ENCODE measurements around the gene HNRNPC.
"Not testable (repeated sequence)": the region's sequence is repeated elsewhere in the genome, so short reads cannot be mapped to it uniquely, and the experiment has no call there.

The HNRNPC gene

DNA sequence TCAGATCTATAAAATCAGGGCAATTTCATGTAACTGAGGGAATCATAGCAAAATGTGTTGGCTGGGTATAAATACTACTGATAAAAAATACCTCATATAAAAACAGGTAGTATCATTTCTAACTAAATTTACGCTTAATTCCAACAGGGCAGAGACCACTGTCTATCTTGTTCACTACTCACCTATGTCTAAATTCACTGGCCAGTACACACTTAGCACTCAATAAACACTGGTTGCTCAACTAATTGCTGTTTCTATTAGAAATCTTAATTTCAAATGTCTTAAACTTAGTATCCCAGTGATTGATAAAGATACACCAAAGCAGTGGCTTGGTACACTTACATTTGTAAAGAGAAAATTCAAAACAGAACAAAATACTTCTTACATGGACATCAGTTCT lies 55.6 kb downstream of the HNRNPC start:
- no peak for DNase-seq (ENCODE audit: low read depth in 1 of 2, low spot score in 1 of 2)

GRCh38 chr14:21212824-21213223 lies 56.4 kb downstream of the HNRNPC start:
- DNase-seq (ENCODE audit: low read depth in 1 of 2, low spot score in 1 of 2), result not testable (repeated sequence)

DNA sequence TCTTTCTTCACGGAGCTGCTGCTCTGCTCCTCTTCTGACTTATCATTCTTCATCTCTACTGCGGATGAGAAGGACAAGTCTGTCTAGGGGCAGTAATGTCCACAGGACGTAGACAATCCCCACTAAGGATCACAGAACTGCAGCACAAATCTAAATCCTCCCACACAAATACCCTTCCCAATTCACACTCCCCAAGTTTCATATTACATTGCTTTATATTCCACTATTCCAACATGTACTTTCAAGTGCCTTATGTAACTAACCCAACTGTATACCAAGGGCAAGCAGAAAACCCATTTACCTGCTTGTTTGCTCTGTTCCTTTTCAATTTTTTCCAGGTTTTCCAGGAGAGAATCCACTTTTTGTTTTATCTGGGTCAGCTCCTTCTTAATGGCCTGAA lies 57.7 kb downstream of the HNRNPC start:
- no peak for DNase-seq (ENCODE audit: low read depth in 1 of 2, low spot score in 1 of 2)

- DNase-seq (ENCODE audit: low read depth in 1 of 2, low spot score in 1 of 2), result no peak
Observed at GRCh38 chr14:21210023-21210422, 59.2 kb downstream of the HNRNPC start.

DNA sequence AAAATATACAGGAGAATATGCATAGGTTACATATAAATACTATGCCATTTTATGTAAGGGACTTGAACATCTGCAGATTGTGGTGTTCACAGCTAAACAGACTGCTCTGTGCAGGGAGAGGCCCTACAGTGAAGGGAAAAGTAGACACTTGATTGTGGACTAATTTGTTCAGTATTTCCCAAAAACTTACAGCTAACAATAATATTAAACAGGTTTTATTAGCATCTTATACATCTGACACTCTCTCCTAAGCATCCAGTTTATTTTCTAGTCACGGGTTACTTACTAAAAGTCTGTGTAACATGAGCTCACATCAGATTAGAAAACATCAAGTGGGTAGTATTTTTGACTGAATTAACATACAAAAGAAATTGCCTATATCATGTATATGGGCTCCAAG lies 60.1 kb downstream of the HNRNPC start:
- DNase-seq (ENCODE audit: low read depth in 1 of 2, low spot score in 1 of 2), result no peak

GRCh38 chr14:21208554-21208953 lies 60.7 kb downstream of the HNRNPC start:
- no peak for DNase-seq (ENCODE audit: low read depth in 1 of 2, low spot score in 1 of 2)

DNA sequence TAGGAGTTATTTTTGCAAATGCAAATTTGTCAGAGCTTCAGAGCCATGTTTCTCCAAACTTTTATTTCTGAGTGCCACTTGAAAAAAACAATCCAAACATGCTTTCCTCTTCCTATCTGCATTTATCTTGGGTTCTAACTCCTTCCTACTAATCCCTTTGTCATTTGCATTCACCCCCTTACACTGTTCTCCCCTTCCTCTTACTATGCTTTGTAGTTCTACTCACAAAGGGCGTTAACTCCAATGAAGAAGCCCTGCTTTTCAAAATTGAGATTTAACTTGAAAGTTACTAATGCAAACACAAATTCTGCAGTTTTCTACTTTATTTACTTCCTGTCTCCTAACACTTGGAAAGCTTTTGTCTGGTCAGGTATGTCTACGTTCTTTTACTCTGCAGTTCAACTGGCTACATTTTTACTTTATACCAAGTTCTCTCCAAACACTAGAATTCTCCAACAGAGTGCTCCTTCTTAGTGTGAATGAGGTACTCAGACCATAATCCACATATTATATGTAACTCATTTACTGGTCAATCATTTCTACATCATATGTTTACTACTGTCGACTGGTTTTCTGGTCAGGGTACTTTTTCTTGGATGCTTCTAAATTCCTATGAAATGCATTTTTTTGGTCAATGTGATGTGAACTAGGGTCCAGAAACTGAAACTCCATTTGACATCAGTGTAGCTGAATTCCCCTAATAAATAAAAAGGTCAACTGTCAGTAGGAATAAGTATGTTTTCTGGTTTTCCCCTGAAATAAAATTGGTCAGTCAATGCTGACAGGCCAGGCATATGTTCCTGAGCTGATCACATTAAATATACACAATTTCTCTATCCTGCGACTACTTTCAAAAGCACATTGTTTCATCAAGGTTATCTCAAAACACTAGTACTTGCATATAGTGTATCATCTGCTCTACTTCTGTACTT lies 62.2 kb downstream of the HNRNPC start:
- DNase-seq (ENCODE audit: low read depth in 1 of 2, low spot score in 1 of 2), result no peak

DNA sequence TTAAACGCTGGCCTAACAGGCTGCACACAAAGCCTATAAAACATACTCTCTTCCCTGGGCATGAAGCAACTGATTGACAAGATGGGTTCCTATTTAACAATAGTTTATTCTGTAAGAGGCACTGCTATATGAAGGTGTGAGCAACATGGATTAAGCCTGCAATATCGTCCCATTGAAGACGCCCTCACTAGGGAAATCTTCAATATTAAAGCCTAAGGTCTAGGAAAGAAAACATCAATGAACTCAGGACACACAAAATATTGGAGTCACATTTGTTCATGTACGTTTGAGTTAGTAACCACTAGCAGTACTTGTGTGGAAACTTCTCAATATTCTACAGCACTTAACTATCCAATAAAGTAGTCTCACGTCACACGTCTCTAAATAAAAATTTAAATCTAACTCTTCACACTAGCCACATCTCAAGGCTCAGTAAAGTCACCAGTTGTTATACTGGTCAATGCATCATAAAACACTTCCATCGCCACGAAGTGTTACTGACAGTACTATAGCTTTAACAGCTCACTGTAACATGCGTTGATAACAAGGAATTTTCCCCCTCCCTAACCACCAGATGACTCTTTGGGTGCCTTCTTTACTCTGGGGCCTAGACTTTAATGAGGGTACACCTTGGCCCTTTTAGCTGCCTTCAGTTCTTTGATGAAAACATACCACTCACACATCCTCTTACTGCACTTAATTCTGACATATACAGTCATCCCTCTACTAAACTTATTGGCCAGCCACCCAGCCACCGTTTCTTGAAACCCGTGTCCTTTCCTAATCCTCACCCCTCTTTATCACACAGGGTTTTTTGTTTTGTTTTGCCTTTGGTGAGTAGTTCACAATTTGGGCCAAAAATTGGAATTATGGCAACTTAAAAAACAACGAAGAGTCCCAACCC lies 63.3 kb downstream of the HNRNPC start:
- DNase-seq (ENCODE audit: low read depth in 1 of 2, low spot score in 1 of 2), result no peak

DNA sequence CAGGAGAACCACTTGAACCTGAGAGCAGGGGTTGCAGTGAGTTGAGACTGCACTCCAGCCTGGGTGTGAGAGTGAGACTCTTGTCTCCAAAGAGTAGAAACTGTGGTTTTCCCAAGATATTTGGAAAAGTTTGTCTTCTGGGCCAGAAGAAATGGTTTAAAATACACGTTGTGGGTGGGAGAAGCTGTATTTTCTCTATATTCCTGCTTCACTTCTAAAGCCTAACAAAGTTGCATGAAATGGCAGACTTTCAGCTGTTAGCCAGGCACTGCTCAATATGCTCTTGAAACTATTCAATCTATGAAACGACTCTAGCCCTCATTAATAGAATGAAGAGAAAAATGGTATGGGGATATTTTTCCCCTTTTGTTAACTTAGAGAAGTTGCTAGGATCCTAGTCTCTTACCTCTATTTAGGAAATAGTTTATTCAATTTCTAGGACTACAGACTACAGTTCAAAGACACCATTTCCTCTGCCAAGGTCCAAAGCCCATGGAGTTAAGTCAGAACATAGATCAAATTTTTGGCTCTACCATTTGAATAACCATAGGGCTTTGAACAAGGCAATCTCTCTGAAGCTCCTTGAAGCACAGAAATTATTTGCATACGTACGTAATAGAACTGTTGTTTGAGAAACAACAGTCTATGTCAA lies 64.1 kb downstream of the HNRNPC start:
- no peak for DNase-seq (ENCODE audit: low read depth in 1 of 2, low spot score in 1 of 2)

GRCh38 chr14:21204167-21205025 lies 64.8 kb downstream of the HNRNPC start:
- DNase-seq (ENCODE audit: low read depth in 1 of 2, low spot score in 1 of 2), result no peak

GRCh38 chr14:21203470-21204166 lies 65.6 kb downstream of the HNRNPC start:
- no peak for DNase-seq (ENCODE audit: low read depth in 1 of 2, low spot score in 1 of 2)

DNA sequence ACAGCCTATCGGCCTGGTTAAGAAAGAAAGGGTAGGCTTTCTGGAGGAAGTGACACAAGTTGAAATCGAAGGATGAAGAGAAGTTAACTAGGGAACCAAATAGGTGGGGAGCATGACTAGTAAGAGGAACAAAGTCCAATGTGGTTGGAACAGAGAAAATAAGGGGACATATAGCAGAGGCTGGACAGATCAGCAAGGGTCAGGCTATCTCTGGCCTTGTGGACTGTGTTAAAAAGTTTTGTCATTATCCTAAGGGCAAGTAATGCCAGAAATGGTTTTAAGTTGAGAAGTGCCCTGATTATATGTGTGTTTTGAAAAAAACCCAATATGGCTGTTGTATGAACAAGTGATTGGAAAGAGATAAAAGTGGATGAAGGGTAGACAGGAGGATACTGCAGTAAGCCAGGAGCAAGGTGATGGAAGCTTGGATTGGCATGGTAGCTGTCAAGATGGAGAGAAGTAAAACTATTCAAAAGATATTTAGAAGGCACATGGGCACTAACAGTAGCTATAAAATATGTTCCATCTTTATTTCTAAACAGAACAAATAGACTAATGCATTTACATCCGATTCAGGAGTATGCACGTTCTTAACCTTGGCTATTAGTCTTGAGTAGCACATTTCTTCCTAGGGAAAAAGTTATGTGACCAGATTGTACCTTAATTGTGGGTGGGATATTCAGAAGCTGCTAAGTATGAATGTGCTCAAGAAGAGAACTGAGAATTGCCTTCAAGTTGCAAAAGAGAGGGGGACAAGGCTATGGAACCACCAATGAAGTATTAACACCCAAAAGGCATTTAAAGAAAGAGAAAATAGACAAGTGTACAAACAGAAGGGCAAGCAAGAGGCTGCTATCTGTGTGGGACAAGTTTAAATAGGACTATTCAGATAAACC lies 66.5 kb downstream of the HNRNPC start:
- DNase-seq (ENCODE audit: low read depth in 1 of 2, low spot score in 1 of 2), result no peak

GRCh38 chr14:21201732-21202462 lies 67.3 kb downstream of the HNRNPC start:
- DNase-seq (ENCODE audit: low read depth in 1 of 2, low spot score in 1 of 2), result no peak

DNA sequence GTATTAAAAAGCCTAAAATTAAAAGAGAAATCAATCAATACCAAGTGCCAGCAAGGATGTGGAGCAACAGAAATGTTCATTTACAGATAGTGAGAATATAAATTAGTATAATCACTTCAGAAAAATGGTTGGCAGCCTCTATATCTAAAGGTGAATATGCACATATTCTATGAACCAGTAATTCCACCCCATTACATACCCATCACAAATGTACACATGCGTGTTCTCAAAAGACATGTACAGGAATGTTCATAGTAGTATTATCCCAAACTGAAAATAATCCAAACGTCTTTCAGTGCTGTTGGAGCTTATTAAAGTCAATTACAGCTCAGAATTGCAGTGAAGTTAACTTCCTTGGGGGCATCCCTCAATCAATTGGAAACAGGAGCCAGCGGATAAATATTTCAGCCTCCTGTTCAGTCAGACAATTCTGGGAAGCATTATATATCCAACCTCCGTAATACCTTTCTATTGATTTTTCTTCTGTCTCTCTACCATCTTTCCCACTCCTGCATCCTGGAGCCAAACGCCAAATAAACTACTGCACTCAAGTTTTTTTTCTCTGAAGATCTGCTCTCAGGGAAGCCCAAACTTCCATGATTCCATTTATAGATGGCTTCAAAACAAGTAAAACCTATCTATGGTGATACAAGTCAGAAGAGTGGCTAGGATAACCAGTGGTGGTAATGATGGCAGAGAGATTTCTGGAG lies 68.3 kb downstream of the HNRNPC start:
- DNase-seq (ENCODE audit: low read depth in 1 of 2, low spot score in 1 of 2), result no peak

- no peak for DNase-seq (ENCODE audit: low read depth in 1 of 2, low spot score in 1 of 2)
Observed at GRCh38 chr14:21199611-21200560, 69.4 kb downstream of the HNRNPC start.

DNA sequence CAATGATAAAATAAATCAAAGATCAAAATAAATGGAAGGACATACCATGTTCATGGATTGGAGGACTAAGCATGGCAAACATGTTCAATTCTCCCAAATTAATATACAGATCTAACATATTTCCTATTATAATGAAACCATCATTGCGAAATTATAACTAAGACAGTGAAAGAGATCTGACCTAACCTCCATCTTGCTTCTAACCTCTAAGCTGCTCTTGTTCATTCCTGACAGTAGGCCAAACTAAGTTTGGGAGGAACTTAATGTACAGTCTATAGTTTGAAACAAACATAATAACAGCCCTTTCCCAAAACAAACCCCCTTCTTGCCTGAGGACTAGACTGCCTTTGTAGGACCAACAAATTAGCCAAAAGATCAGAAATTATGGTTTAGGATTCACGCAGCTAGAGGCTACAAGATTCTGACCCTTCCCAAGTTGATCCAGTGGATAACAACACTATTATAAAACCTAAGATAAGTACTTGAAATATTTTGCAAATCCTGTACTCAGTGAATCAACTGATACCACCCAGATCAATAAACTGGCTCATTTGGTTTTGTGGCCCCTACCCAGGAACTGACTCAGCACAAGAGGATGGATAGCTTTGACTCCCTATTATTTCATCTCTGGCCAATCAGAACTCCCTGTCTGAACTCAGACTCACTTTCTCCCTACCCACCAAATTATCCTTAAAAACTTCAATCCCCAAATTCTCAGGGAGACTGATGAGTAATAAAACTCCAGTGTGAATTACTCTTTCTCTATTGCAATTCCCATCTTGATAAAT lies 71.6 kb downstream of the HNRNPC start:
- DNase-seq (ENCODE audit: low read depth in 1 of 2, low spot score in 1 of 2), result no peak
